ENCODE measurements around the gene CRYL1.
"Not testable (repeated sequence)": the region's sequence is repeated elsewhere in the genome, so short reads cannot be mapped to it uniquely, and the experiment has no call there.

The CRYL1 gene

DNA sequence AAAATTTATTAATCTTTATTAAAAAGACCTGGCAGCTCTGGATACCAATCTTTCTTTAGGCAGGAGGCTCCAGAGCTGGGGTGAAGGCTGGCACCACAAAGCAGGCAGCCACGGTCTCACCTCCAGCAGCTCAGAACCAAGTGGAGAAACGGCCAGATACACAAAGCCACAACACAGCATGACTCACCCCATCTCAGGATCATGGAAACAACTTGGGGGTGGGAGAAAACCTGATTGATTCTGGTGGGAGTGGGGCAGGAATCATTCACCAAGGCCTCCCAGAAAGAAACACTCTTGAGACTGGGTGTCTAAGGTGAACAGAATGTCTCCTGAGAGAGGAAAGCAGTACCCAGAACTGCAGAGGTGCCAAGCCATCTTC, 64.2 kb downstream of the CRYL1 start:
- in situ Hi-C loops (cut with HindIII; ENCODE audit: low sequenced_read_pairs): no loop called here

GRCh38 chr13:20460761-20461160, 64.9 kb downstream of the CRYL1 start:
- in situ Hi-C loops (cut with HindIII; ENCODE audit: low sequenced_read_pairs): no loop called here

DNA sequence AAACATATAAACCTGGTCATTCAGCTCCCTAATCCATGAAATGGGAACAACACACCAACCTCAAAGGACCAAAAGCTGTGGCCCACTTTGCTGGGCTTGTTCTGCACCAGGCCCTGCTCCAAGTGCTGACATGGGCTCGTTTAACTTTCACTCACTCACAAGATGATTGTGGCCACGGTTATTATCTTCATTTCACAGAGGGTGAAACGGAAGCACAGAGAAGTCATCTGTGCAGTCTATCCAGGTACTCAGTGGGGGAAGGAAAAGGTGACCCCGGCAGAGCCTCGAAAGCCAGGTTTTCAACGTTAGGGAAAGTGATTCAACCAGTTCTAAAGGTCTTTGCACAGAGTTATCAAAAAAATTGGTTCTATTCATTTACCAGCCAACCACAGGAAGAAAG, 68.0 kb downstream of the CRYL1 start:
- in situ Hi-C loops (cut with HindIII; ENCODE audit: low sequenced_read_pairs): no loop called here

DNA sequence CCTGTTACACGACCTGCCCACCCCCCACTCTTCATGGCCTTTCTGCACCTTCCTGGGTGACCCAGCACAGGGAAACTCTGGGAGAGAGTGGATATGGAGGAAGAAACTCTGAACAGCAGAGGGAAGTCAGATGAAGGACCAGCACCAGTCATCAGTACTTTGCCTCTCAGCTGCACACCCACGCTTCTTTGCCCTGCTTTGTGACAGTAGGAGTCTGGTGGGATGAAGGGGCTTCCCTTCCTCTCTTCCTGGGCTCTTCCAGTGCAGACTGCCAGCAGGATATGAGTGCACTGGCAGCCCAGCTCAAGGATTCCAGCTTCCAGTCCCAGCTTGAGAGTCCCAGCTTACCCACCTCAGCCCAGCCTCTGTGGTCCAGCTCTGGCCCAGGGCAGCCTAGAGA, 68.9 kb downstream of the CRYL1 start:
- in situ Hi-C loops (cut with HindIII; ENCODE audit: low sequenced_read_pairs): no loop called here

DNA sequence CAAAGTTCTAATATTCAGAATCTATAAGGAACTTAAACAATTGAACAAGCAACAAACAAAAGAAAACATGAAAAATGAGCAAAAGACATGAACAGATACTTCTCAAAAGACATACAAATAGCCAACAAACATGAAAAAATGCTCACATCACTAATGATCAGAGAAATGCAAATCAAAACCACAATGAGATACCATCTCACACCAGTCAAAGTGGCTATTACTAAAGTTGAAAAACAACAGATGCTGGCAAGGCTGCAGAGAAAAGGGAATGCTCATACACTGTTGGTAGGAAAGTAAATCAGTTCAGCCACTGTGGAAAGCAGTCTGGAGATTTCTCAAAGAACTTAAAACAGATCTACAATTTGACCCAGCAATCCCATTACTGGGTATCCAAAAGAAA, 74.3 kb downstream of the CRYL1 start:
- in situ Hi-C loops (cut with HindIII; ENCODE audit: low sequenced_read_pairs): no loop called here

DNA sequence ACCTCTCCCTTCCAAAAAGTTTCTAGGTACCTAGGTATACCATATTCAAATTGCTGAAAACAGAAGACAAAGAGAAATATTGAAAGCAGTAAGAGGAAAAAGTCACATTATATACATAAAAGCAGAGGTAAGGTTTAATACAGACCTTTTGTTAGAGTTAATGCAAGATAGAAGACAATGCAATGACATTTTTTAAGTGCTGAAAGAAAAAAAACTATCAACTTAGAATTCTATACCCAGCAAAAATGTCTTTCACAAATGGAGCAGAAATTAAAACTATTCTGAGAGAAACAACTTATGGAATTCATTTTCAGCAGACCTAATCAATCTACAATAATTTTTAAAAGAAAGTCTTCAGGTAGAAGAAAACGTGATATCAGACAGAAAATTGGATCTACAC, 77.2 kb downstream of the CRYL1 start:
- in situ Hi-C loops (cut with HindIII; ENCODE audit: low sequenced_read_pairs): no loop called here

DNA sequence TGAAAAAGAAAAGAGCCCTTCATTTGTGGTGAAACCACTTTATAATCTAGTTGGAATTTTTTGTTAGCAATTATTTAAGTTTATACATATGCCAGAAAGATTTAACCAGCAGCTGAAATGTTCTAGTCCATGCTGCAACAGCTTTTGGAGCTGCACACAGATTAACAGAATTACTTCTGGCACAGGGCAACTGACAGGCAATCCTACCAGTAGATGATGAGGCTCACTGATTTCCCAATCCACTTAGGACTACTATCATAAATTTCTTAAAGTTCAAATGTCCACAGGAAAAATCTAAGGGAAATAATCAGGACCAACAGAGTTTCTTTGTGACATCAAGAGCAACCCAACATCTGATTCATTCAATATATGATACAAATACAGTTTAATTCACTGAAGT, 78.8 kb downstream of the CRYL1 start:
- in situ Hi-C loops (cut with HindIII; ENCODE audit: low sequenced_read_pairs): no loop called here

DNA sequence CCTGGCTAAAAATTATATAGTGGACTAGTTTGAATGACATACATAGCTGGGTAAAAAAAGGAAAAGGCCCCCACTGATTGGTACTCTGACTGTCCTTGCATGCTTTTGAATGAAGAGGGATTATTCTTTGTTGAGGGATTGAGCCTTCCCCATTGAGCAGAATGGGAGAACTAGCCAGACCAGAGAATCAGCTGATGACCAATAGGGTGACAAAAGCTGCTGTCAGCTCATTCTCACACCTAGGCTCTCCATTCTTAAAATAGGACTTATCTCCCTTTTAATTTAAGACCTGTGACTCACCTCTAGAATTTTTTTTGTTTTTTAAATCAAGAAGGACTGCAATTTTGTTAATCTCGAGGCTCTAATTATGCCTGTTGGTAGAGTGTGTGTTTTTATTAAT, 79.3 kb downstream of the CRYL1 start:
- in situ Hi-C loops (cut with HindIII; ENCODE audit: low sequenced_read_pairs): no loop called here

DNA sequence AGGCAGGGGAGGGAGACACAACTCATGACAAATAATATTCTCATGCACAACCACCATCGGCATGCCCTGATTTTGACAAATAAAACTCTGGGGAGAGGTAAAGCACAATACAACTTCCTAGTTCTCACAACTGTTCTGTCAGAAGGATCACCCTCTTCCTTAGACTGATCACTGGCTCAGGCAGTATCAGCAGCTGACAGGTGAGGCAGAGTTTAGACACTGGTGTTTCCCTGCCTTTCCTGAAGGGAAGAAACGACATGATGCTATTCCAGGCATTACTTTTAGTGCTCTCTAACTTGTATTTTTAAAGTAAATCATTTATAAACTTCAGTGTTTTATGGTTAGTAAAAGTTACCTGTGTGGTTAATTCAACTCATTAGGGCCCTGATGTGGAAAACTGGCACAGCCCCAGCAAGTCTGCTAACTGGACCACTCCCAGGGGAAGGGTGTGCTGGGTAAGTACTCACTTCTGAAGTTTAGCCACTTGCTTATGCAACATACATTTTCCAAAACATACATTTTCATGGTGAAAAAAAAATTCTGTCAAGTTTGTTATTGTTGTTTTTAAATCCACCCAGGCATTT, 82.8 kb downstream of the CRYL1 start:
- in situ Hi-C loops (cut with HindIII; ENCODE audit: low sequenced_read_pairs): no loop called here

DNA sequence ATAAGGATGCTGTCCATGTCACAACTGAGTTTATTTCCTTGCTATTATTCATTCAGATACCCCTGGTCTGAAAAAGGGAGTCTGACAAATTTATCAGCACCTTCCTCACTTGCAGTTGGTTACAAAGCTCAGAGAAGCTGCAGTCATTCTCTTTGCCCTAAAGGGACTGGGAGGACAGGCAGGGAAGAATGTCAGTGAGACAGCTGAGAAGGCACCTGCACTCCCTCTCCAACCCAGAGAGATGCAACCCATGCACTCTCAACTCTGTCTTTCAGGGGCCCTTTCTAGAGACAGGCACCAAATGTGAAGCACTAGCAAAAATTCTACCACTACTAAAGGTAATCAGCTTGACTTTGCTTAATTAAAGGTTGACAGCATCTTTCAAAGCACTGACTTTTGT, 83.3 kb downstream of the CRYL1 start:
- in situ Hi-C loops (cut with HindIII; ENCODE audit: low sequenced_read_pairs): no loop called here

DNA sequence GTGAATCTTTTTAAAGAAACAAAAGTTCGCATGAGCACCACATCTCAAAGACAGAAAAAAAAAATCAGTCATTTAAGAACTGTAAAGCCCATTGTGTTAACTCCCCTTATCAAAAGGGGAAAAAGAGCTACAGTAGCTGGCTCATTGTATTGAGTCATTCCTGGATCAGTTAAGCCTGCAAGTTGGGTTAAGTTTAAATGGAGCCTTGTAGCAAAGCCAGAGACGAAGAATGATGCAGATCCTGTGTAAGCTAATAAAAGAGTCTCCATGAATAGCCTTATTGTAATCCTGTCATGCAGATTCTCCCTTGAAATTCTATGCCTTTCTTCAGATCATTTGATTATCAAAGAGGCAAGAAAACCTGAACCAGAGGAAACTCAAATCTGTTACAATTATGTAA, 83.8 kb downstream of the CRYL1 start:
- in situ Hi-C loops (cut with HindIII; ENCODE audit: low sequenced_read_pairs): no loop called here

DNA sequence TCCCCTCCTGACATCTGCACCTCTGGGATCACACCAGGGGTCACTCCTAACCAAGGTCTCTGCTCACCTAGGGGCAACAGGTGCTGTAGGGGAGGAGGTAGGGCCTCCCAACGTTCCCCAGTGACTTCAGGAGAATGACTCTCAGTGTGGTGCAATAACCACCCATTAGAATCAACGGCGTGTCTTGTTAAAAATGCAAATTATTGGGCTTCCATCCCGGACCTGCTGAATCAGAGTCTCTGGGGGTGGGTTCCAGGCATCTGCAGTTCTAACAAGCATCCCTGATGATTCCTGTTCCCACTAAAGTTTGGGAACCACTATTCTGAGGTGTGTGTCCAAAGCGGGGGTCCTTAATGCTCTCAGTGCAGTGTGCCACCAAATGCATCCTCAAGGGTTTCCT, 84.6 kb downstream of the CRYL1 start:
- in situ Hi-C loops (cut with HindIII; ENCODE audit: low sequenced_read_pairs): no loop called here

- in situ Hi-C loops (cut with HindIII; ENCODE audit: low sequenced_read_pairs): no loop called here
Measured at GRCh38 chr13:20439261-20439660, 86.4 kb downstream of the CRYL1 start.

GRCh38 chr13:20438801-20439200, 86.9 kb downstream of the CRYL1 start:
- in situ Hi-C loops (cut with HindIII; ENCODE audit: low sequenced_read_pairs): no loop called here

DNA sequence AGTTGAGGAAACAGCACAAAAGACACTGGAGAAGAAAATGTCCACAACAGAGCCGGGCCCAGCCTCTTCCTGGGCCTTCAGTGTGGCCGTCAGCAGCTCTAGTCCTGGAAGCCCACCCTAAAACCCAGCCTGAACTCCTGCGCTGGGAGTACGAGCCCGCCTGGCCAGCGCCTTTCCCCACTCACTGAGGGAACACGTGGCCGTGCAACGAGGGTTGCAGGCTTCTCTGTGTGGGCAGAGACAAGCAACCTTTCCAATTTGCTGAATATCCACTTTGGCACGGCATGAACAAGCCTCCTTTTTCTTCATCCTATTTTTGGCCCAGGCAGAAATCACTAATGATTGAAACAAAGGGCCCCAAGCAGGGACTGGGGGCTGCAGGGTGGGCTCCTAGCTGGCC, 89.2 kb downstream of the CRYL1 start:
- in situ Hi-C loops (cut with HindIII; ENCODE audit: low sequenced_read_pairs): no loop called here

- in situ Hi-C loops (cut with HindIII; ENCODE audit: low sequenced_read_pairs): no loop called here
Measured at GRCh38 chr13:20435616-20436368, 89.9 kb downstream of the CRYL1 start.

DNA sequence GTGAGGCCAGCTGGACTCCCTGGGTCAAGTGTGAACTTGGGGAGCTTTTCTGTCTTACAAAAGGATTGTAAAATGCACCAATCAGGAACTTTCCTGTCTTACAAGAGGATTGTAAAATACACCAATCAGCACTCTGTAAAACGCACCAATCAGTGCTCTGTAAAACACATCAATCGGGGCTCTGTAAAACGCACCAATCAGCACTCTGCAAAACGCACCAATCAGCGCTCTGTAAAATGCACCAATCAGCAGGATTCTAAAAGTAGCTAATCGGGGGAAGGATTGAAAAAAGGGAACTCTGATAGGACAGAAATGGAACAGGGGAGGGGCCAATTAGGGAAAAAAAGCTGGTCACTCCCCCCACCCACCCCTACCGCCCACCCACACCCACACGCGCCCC, 91.4 kb downstream of the CRYL1 start:
- in situ Hi-C loops (cut with HindIII; ENCODE audit: low sequenced_read_pairs): not testable (repeated sequence)

DNA sequence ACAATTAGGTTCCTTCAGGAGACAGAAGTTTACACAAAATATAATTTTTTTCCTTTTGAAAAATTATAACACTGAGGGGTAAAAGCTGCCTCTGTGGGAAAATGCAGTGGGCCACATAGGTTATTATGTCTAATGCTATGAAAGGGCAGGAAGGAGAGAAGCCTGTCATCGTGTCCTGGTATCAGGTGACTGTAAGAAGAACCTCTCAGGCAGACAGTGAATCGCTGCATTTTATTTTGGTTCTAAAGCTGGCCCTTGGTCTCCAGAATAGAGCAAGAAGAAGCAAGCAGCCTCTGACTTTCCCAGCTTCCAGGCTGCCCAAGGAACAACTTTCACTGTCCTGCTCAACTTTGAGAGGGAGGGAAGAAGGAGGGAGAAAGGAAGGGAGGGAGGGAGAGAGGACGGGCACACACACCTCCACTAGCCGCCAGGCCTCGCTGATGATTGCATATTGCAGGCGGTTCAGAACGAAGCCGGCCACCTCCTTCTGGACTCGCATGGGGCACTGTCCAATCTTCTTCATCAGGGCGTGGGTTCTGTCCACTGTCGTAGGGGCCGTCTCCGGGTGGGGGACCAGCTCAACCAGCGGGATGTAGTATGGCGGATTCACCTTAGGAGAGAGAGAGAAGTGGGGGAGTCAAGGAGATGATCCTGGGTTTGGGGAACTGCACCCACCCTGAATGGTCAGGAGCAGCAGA, 93.8 kb downstream of the CRYL1 start:
- in situ Hi-C loops (cut with HindIII; ENCODE audit: low sequenced_read_pairs): no loop called here

GRCh38 chr13:20431080-20431479, 94.6 kb downstream of the CRYL1 start:
- in situ Hi-C loops (cut with HindIII; ENCODE audit: low sequenced_read_pairs): no loop called here

- in situ Hi-C loops (cut with HindIII; ENCODE audit: low sequenced_read_pairs): no loop called here
Measured at GRCh38 chr13:20430296-20430695, 95.4 kb downstream of the CRYL1 start.

- in situ Hi-C loops (cut with HindIII; ENCODE audit: low sequenced_read_pairs): no loop called here
Measured at GRCh38 chr13:20429682-20430081, 96.0 kb downstream of the CRYL1 start.
